HG03442 (cell line): ENCODE measurements around the gene SCD5.

Experiments used
- ATAC-seq: cut with Tn5 transposase; IDR thresholded peaks from one replicate; pipeline ENCODE4 v1.9.1; 2021; ENCODE audit warnings: mild to moderate bottlenecking, moderate library complexity; ENCODE audit not compliant: unreplicated experiment

Gene SCD5

DNA sequence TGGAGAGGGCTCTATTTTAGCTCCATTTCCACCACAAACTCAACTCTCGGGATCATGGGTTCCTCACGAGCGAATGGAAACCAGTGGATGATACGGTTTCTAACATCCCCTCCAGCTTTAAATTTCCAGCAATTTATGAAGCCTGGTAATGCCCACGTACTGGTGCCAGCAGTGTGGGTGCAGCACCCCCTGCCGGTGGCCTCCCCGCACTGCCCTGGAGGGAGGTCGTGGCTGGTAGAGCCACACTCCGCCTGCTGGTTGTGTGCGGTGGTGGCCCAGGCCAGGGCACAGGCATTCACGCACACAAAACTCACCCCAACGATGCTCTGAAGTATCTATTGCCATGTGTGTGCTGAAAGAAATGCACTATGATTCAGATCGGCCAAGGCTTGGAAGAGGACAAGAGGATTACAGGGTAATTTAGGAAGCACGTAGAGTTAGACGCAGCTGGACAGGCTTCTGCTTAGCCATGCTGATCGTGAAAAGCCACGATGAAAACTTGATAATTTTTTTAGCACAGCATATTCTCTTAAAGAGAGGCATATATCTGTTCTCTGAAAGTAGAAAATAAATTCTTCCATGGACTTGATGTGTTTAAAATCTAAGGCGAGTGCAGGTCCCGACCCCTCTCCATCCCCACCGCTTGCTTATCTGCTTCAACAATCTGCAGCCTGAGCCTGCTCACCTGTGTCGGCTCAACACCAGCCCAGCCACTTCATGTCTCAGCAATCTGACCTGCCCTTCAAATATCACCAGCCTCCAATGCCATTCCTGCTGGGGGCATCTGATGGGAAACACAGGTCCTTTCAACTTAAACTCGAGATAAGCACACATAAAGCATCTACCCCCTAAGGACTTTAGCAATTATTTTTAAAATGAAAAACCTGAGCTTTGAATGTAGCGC, 59.1 kb downstream of the SCD5 start:
- peak; percentile 98 for ATAC-seq

DNA sequence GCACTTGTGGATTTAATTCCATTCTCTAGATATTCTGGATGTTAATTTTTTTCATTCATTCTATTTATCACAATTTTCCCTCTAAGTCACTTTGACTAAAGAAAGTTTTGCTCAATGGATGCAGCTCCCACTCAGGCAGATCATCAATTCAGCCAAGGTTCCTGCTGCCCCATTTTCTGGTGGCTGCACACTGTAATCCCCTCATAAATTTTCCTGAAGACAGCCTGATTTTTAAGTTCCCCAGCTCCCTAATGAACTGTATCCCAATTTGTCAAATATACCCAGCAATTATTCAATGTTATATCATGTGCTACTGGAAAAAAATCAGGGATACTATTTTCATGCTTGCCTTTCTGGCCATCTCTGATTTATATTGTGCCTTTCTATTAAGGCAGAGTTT, 61.2 kb downstream of the SCD5 start:
- ATAC-seq, result no peak

DNA sequence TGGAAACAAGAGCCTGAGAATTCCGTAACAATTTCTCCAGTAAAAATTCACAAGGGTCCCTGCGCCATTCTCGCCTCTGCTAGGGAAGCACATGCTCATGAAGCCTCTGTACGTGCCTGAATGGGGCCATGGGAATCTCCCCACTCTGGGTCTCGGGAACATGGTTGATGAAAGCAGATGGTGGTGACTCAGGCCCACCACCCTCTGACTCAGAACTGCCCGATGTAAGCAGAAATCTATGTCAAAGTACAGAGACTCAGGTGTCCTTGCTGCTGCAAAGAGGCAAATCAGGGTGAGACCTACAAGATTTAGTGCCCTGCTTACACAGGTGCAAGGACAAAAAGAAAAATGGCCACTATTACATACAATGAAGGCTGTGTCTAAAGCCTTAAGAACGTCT, 65.0 kb downstream of the SCD5 start:
- peak; percentile 43 for ATAC-seq

DNA sequence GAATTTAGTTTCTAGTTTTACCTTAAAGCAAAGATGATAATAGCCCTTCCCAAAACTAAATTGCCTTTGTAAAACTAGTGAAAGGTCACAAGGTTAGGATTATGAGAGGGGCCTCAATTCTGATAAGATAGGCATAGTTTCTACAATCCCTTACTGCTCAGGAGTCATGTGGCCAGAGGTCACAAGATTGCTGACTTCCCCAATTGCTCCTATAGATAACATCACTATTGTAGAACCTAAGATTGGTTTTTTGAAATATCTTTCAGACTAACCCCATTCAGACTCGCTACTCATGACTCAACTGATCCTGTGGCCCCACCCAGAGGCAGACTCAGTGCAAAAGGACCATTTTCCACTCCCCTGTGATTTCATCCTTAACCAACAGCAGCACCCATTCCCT, 70.3 kb downstream of the SCD5 start:
- ATAC-seq, result no peak

DNA sequence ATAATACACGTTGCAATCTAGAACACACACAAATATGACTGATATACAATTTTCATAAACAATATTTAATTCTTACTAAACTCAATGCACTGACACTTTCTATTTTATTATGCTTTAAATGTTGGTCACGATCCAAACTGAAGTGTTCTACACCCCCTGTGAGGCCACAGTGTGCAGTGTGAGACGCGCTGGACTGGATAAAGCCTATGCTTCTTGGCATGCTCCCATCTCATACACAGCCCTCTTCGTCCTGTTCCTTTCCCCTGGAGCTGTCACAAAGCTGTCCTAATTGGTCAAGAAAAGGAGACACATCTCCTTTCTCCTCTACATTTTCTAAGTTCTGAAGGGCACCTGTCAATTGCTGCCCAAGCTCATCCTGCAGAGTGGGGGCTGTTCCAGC, 72.0 kb downstream of the SCD5 start:
- ATAC-seq, result no peak

DNA sequence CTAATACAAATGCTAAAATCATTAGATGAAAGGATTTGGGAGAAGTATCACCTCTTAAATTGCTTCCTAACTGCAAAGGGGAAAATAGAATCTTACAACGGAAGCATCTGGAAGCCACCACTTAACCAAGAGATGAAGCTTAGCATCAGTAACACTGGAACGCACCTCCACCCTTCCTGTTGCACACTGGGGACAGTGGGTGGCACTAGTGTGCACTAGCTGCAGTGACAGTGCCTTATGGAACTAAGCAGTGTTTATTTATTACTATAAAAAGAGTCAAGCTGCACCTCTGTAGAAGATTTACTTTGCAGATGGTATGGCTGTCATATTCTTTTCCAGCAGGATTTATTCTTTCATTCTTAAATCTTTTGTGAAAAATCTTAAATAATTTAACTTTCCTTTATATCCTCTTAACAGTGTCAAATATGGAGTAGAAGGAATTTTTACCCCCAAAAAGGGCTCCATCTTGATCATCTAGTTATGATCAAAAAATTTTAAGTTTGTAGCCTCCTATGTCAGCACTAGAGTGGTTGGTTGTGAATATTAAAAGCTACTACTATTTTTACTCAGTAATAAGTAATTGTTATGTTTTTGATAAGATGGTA, 76.7 kb downstream of the SCD5 start:
- ATAC-seq, result peak; percentile 91

DNA sequence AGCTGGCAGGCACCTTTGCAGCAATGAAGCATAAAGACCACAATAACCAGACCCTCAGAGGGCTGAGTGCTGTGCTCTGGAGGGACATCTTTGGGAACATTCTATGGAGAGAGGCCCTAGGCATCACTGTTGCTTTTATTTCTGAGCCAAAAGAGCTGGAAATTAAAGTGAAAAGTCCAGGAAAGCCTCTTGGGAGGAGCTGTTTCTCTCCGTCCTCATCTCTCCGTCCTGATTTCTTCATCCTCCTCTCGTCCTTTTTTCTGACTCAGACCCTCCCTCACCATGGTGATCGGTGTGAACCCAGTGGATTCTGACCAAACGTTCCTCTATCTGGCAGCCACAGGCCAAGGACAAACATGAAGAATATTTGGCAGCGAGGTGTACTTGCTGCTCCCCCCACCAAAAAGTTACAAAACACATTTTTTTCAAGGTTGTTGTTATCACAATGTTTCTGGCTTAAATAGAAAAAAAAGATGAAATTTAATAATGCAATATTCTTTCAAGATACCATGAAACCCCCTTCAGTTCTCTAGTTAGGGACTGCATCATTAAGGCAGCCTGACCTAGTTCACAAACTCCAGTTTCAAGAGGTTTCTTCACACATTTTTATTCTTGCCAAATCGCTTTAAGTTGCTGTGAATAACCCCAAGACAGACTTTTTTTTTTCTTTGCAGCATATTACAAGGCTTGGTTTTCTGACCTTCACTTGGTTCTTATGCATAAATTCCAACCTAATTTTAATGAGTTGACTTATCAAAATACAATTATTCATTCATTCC, 80.2 kb downstream of the SCD5 start:
- ATAC-seq, result no peak

DNA sequence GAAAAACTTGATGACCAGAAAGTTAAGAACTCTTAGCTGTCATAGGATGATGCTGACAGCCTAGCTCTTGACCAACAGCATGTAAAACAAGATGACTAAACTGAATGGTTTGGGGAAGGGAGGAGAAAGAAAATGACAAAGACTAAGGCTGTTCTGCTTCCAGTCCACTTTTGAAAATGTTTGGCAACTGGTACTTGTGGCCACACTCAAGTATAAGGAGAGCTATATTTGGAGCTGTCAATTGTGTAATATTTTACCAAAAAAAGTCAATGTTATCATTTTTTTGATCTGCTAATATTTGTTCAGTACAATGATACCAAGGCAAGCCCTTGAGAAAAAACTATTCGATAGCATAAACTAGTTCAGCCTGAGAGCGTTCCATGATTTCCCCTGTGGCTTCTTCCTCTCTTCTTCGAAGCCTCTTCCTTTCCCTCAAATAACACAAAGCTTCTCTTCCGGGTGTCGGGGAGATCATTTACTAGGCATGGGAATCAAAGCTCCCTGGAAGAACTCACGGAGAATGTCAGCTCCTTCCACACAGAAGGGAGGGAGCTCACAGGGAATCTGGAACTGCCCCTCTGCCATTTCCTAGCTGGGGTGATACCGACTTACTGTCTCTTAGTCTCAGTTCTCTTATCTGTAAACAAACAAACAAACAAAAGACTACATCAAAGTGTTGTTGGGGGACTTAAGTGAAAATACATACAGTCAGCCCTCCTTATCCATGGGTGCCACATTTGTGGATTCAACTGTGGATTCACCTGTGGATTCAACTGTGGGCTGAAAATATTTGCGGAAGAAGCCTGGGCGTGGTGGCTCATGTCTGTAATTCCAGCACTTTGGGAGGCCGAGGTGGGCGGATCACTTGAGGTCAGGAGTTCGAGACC, 82.6 kb downstream of the SCD5 start:
- ATAC-seq, result no peak

DNA sequence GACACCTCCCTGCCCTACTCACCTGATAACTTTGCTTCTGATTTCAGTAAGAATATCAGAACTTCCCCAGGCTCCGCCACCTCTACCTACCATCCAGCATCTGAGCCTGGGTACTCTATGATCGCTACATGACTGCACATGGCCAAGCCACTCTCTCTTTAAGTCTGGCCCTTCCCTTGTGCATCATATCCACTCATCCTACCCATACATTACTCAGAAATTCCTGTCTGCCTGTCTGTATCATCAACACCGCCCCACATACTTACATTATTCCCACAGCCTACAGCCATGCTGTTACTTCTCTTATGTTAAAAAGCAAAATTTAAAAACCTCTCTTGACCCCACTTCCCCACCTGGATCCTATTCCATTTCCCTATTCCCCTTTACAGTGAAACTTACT, 84.7 kb downstream of the SCD5 start:
- no peak for ATAC-seq

DNA sequence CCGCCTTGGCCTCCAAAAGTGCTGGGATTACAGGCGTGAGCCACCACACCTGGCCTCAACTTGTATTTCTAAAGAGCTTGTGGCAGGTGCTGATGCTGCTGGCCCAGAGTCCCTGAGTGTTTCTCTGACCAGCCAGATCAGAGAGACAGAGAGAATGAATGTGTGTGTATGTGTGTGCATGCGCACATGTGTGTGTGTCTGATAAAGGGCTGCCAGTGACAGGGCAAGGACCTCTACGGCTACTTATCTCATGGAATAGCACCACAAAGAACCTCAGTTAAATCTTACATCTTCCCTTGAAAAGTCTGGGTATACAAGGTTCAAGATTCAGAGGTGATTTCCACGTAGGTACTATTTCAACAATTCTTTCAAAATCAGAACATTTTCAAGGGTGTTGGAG, 86.0 kb downstream of the SCD5 start:
- ATAC-seq, result no peak

DNA sequence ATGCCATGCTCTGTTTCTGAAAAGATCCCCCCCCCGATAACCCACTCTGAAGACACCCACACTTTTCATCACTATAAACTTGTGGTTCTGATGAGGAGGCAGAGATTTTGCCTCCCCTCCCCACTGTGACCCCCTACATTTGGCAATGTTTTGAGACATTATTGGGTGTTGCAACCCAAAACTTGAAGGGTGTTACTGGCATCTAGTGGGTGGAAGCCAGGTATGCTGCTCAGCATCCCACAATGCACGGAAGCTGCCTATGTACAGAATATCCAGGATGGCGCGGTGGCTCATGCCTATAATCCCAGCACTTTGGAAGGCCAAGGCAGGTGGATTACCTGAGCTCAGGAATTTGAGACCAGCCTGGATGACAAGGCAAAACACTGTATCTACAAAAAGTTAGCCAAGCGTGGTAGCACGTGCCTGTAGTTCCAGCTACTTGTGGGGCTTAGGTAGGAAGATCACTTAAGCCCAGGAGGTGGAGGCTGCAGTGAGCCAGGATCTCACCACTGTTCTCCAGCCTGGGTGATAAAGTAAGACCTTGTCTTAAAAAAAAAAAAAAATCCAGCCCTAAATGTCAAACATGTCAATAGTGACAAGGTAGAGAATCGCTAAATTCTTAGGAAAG, 87.3 kb downstream of the SCD5 start:
- ATAC-seq, result no peak

DNA sequence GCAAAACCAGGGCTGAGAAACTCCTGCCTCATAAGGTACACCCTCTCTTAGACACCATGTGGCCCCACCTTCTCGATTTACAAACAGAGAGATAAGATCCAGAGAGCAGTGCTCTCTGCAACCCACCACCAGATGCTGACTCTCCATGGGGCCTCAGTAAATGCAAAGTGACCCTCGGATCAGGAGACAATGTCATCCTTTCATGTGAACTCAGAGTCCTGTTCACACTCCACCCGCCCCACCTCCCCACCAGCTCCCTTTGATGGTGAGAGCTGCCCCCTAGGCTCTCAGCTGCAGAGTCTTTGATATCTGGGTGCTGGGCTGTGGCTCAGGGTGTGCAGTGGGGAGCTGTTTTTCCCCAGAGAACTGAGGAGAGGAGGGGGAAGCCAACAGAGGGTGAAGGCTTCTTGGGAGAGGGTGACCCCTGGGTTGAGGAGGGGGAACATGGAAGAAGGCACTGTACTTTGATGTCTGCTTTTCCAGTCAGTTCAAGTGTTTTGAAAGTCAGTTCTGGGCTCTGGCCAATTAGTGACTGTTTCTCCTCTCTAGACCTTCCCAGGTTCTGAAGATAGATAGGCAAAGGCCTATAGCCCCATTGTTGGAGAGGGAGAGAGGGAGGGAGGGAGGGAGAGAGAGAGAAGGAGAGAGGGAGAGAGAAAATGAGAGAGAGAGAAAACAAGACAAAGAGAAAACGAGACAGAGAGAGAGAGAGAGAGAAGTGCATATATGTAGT, 88.2 kb downstream of the SCD5 start:
- no peak for ATAC-seq

DNA sequence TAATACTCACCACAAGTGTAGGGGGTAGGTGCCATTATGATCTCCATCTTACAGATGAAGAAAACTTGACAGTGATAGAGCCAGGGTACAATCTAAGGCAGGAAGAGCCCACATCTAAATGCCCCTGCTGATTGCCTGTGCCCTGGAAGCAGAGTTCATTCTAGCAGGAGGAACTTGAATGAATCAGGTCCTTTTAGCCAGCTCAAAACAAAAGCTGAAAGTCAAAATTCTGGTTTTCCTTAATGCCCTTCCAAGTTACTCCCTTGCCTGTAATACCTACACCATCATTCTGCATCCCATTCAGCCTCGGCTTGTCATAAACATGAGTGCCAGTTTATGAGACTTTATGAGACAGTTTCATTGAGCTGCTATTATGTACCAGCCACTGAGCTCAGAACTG, 89.6 kb downstream of the SCD5 start:
- no peak for ATAC-seq

DNA sequence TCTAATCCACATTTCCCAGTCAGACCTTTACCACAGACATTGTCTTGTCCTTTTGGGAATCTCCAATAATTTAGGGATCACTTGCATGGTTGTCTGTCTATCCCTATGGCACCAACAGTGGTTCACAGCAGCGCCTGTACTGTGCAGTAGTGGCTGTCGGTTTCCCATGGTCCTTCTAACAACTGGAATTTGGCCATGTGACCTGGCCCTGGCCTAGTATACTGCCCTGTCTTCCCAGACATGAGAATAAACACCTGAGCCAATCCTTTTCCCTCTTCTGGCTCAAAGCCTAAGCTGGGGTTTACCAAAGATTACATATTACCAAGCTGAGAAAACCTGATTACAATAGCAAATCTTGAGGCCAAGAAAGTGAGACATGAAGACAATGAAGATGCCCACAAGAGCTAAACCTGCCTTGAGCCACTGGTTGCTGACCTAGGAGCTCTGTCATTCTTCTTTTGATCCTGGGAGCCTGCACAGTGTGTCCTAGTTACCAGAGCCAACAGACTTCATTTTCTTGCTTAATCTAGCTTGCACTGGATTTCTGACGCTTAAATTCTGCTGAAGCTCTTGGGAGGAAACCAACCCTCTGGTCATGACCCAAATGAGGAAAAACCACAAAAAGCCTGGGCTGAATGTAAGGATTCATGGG, 92.1 kb downstream of the SCD5 start:
- ATAC-seq, result no peak

DNA sequence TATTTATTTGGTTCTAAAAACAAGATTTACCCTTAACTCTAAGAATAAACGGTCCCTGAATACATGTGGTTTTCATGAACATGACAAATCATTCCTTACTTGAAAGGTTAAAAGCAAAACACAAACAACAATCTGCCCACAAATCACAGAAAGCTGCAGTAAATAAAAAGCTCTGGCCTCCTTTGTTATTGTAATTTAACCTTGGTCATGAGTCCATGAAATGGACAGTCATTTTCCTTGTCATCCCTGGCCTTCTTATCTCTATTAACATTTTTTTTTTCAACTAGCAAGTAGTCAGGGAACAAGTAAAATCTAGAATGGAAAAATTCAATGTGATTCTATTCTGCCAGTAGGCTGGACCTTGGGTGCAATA, 92.7 kb downstream of the SCD5 start:
- ATAC-seq, result no peak

DNA sequence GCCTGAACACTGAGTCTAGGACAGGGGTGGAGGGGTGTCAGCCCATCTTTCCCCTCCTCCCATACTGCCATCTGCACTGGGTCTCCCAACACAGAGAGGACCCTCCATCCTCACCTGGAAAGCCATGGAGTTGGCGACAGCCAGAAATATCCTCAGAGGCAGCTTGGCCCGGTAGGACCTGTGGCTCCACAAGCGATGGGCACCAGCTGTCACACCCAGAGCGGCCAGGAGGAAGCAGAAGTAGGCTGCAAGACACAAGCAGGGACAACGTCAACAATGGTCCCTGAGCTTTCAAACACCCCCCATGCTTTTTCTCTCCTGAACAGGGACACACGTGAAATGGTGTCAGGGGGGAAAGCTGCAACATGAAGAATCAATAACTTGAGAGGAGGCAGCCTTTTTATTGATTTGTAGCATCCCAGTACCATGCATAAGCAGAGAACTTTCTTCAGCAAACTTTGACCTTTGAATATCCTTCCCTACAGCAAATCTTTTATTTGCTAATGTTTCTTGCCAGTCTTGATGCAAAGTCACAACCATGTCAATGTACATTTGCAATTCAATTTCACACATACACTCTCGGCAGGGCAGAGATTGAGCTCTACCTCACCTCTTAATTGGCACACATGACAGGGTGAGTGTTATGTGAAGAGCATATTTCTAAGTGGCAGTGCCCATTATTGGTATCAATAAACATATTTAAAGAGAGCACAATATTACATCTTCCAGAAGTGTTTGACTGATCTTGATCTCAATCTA, 93.2 kb downstream of the SCD5 start:
- ATAC-seq, result no peak

DNA sequence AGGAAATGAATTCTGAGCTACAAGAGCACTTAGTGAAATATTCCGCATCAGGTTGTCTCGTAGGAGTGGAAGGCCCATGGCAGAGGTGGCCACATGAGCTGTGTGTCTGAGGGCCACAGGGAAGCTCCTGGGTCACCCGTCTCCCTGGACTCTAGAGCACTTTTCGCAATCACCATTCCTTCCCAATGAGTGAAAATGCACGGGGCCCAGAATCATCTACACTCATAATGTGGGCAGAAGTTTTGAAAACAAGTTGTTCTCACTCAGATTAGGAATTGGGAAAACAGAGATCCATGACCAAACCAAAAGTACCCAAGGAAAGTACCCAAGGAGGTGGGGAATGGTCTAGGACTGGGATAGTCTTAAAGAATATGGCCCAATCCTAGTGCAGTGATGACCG, 94.4 kb downstream of the SCD5 start:
- no peak for ATAC-seq

DNA sequence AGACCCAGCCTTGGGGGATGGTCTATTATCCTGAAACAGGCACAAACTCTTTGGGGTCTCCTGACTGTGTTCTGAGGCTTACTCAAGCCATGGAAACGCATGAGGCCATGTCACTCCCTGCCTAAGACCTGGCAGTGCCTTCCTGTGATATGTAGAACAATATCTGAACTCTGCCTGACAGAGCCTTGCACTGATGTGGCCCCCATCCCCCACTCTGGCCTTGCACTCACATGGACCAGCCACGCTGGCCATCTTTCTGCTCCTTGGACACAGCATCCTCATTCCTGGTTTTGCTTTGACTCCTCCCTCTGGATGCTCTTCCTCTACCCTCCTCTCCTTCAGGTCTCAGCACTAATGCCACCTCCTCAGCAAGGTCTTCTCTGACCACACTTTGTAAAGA, 100.2 kb downstream of the SCD5 start:
- ATAC-seq, result no peak

DNA sequence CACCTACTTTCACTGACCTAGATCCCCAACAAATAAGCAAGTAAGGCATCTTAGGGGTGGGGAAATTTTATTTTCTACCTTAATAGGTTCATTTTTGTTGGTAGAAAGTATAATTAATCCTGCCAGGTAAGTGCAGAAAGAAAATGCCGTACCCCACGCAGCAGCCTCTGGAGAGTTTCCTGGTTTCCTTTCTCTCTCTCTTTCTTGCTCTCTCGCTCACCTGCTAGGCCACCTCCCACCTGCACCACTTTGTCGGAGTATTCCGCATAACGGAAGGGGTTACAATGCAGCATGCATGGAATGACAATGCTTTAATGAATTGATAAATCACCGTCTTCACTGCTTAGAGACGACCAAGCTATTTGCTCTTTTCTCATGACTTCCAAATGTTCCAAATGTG, 101.0 kb downstream of the SCD5 start:
- no peak for ATAC-seq
